Progenitor cell of endocrine pancreas (in vitro differentiated cells): Measurements from ENCODE around the gene VEPH1. TPM values are rescaled to one million over a fixed set of nuclear protein-coding genes. Genes with fewer than 3 reads are reported as not detected.

Experiments used
- DNase-seq: peaks from one replicate; pipeline ENCODE4 v3.0.0; 2021; ENCODE audit warnings: low spot score; ENCODE audit not compliant: unreplicated experiment
- H3K27ac Mint-ChIP-seq: 2 replicates; pipeline ENCODE4 v1.8.0; 2021; ENCODE audit warnings: mild to moderate bottlenecking, moderate library complexity, mixed read lengths
- H3K27me3 Mint-ChIP-seq: 2 replicates; pipeline ENCODE4 v1.8.0; 2021; ENCODE audit warnings: mixed read lengths
- H3K36me3 Mint-ChIP-seq: 2 replicates; pipeline ENCODE4 v1.8.0; 2022; ENCODE audit warnings: mixed read lengths; ENCODE audit not compliant: insufficient read depth
- H3K4me1 Mint-ChIP-seq: 2 replicates; pipeline ENCODE4 v1.8.0; 2021; ENCODE audit warnings: low read depth, mixed read lengths
- H3K4me3 Mint-ChIP-seq: 2 replicates; pipeline ENCODE4 v1.8.0; 2021; ENCODE audit warnings: low read depth, mild to moderate bottlenecking, moderate library complexity, mixed read lengths
- H3K9me3 Mint-ChIP-seq: 2 replicates; pipeline ENCODE4 v1.8.0; 2021; ENCODE audit warnings: low read depth, mixed read lengths
- CTCF ChIP-seq: fragments of 200-600 bp; sonication (generic); IDR thresholded peaks from one replicate; pipeline ENCODE4 v1.5.0; 2021; ENCODE audit warnings: antibody characterized with exemption, mild to moderate bottlenecking; ENCODE audit not compliant: unreplicated experiment
- total RNA-seq: library from RNA; stranded (reverse); gene quantifications from 2 replicates; pipeline ENCODE4 v1.2.1, GENCODE V29; 2021

Gene VEPH1
- total RNA-seq, 1 donor from 2014 or later = 12.3 TPM

GRCh38 chr3:157467200-157467599 is 36.0 kb downstream of the VEPH1 start:
- no peak for DNase-seq
- peaks cover 3% of the 10 kb centered on the region for H3K4me1 Mint-ChIP-seq
- no peak overlapping the region for H3K27ac Mint-ChIP-seq
- H3K36me3 Mint-ChIP-seq = no peaks in the 10 kb centered on the region
- no peak for TF ChIP-seq CTCF
- no peak overlapping the region for H3K4me3 Mint-ChIP-seq
- no peaks in the 10 kb centered on the region for H3K9me3 Mint-ChIP-seq
- no peaks in the 10 kb centered on the region for H3K27me3 Mint-ChIP-seq

- Mint-ChIP-seq H3K9me3 (no peaks in the 10 kb centered on the region), H3K36me3 (no peaks in the 10 kb centered on the region), H3K4me1 (peaks cover 4% of the 10 kb centered on the region), H3K4me3 (no peak overlapping the region), H3K27ac (no peak overlapping the region), H3K27me3 (no peaks in the 10 kb centered on the region)
- DNase-seq = no peak
- TF ChIP-seq CTCF = no peak
Observed at GRCh38 chr3:157465741-157466140, 37.5 kb downstream of the VEPH1 start.

GRCh38 chr3:157464321-157464720 is 38.9 kb downstream of the VEPH1 start:
- H3K4me1 Mint-ChIP-seq = peaks cover 11% of the 10 kb centered on the region
- no peaks in the 10 kb centered on the region for H3K36me3 Mint-ChIP-seq
- H3K9me3 Mint-ChIP-seq = no peaks in the 10 kb centered on the region
- TF ChIP-seq CTCF = no peak
- no peak for DNase-seq
- H3K27me3 Mint-ChIP-seq = no peaks in the 10 kb centered on the region
- H3K27ac Mint-ChIP-seq = no peak overlapping the region
- H3K4me3 Mint-ChIP-seq = no peak overlapping the region

- no peak for TF ChIP-seq CTCF
- Mint-ChIP-seq H3K36me3 (no peaks in the 10 kb centered on the region), H3K27ac (no peak overlapping the region), H3K9me3 (no peaks in the 10 kb centered on the region), H3K4me3 (no peak overlapping the region), H3K27me3 (no peaks in the 10 kb centered on the region), H3K4me1 (peaks cover 8% of the 10 kb centered on the region)
- DNase-seq = no peak
Observed at GRCh38 chr3:157463816-157464215, 39.4 kb downstream of the VEPH1 start.

- Mint-ChIP-seq H3K4me1 (peaks cover 8% of the 10 kb centered on the region), H3K4me3 (no peak overlapping the region), H3K27ac (no peak overlapping the region), H3K27me3 (no peaks in the 10 kb centered on the region), H3K9me3 (no peaks in the 10 kb centered on the region), H3K36me3 (no peaks in the 10 kb centered on the region)
- no peak for DNase-seq
- TF ChIP-seq CTCF = no peak
Observed at GRCh38 chr3:157460253-157460652, 43.0 kb downstream of the VEPH1 start.
